HEK293T (cell line): Measurements from ENCODE around the gene CD48.
"Not testable (repeated sequence)": the region's sequence is repeated elsewhere in the genome, so short reads cannot be mapped to it uniquely, and the experiment has no call there.

Experiments
- CTCF ChIA-PET: fragments of 350-600 bp; formaldehyde crosslinking; extraction: SDS; loops from one replicate; lab custom pipeline; 2021; ENCODE audit warnings: antibody characterized with exemption, inconsistent platforms; lab: Yijun Ruan, JAX
- POLR2A ChIA-PET: fragments of 350-600 bp; formaldehyde crosslinking; extraction: SDS; loops from one replicate; lab custom pipeline; 2020; ENCODE audit warnings: antibody characterized with exemption, inconsistent platforms; lab: Yijun Ruan, JAX
- DNase-seq: peaks from one replicate; pipeline ENCODE4 v3.0.0; 2012; ENCODE audit warnings: mixed read lengths; ENCODE audit errors: extremely low spot score
- ARNT ChIP-seq: fragments of 450-650 bp; IDR thresholded peaks from 2 replicates; pipeline ENCODE4 v1.6.1; 2017; ENCODE audit warnings: mild to moderate bottlenecking
- BHLHE40 ChIP-seq: fragments of 450-650 bp; IDR thresholded peaks from 2 replicates; pipeline ENCODE4 v1.6.1; 2016; ENCODE audit warnings: mild to moderate bottlenecking, moderate library complexity, borderline replicate concordance
- CTBP1 ChIP-seq: fragments of 450-650 bp; IDR thresholded peaks from 2 replicates; pipeline ENCODE4 v1.6.1; 2016; ENCODE audit warnings: borderline replicate concordance
- ELF4 ChIP-seq: fragments of 450-650 bp; IDR thresholded peaks from 2 replicates; pipeline ENCODE4 v1.6.1; 2017; ENCODE audit warnings: antibody characterized with exemption
- FOXA1 ChIP-seq: fragments of 450-650 bp; IDR thresholded peaks from 2 replicates; pipeline ENCODE4 v1.6.1; 2016; ENCODE audit warnings: mild to moderate bottlenecking
- FOXK2 ChIP-seq: fragments of 450-650 bp; IDR thresholded peaks from 2 replicates; pipeline ENCODE4 v1.6.1; 2016; ENCODE audit warnings: mild to moderate bottlenecking
- FOXM1 ChIP-seq: fragments of 450-650 bp; IDR thresholded peaks from 2 replicates; pipeline ENCODE4 v1.6.1; 2017; ENCODE audit warnings: mild to moderate bottlenecking, borderline replicate concordance
- HDGF ChIP-seq: fragments of 450-650 bp; IDR thresholded peaks from 2 replicates; pipeline ENCODE4 v1.6.1; 2017; ENCODE audit warnings: antibody characterized with exemption, borderline replicate concordance
- L3MBTL2 ChIP-seq: fragments of 450-650 bp; conservative IDR thresholded peaks from 2 replicates; pipeline ENCODE4 v1.6.1; 2016; ENCODE audit warnings: mild to moderate bottlenecking
- LEF1 ChIP-seq: fragments of 450-650 bp; IDR thresholded peaks from 2 replicates; pipeline ENCODE4 v1.6.1; 2017; ENCODE audit warnings: mild to moderate bottlenecking, borderline replicate concordance
- NFRKB ChIP-seq: fragments of 450-650 bp; IDR thresholded peaks from 2 replicates; pipeline ENCODE4 v1.6.1; 2016; ENCODE audit warnings: mild to moderate bottlenecking, moderate library complexity
- PKNOX1 ChIP-seq: fragments of 450-650 bp; IDR thresholded peaks from 2 replicates; pipeline ENCODE4 v1.6.1; 2016
- SP1 ChIP-seq: fragments of 450-650 bp; IDR thresholded peaks from 2 replicates; pipeline ENCODE4 v1.6.1; 2017
- SUZ12 ChIP-seq: fragments of 450-650 bp; IDR thresholded peaks from 2 replicates; pipeline ENCODE4 v1.6.1; 2016; ENCODE audit warnings: mild to moderate bottlenecking
- TARDBP ChIP-seq: fragments of 450-650 bp; IDR thresholded peaks from 2 replicates; pipeline ENCODE4 v1.6.1; 2016
- ZNF384 ChIP-seq: fragments of 450-650 bp; IDR thresholded peaks from 2 replicates; pipeline ENCODE4 v1.6.1; 2016

CD48 gene

GRCh38 chr1:160705742-160706141, 5.9 kb downstream of the CD48 start:
- DNase-seq, result no peak
- POLR2A ChIA-PET, result no interaction called here
- TF ChIP-seq NFRKB (no peak), ZNF384 (no peak), TARDBP (no peak), SUZ12 (no peak), L3MBTL2 (no peak), ARNT (no peak), ELF4 (no peak), HDGF (no peak), CTBP1 (no peak), FOXK2 (no peak), BHLHE40 (no peak), SP1 (no peak), LEF1 (no peak), FOXM1 (no peak), FOXA1 (no peak), PKNOX1 (no peak)
- CTCF ChIA-PET, result no interaction called here

DNA sequence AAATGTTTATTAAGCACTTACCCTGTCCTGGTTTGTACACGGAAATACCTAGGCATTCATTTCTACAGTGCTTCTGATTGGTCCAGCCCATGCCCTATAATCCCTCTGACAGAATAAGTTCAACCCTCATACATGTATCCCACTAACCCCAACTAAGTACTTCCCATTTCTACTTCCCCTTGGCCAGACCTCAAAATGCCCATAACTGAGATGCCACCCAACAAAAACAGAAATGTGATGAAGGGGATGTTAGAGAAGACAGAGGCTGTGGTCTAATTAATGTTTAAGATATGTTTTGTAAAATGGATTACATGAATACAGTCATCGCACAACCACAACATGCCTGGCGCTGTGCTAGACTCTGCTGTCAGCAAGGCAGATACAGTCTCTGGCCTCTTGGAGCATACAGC, 6.4 kb downstream of the CD48 start:
- POLR2A ChIA-PET, DNase-seq, CTCF ChIA-PET: not testable (repeated sequence)

GRCh38 chr1:160704250-160704649, 7.4 kb downstream of the CD48 start:
- ChIA-PET CTCF (no interaction called here), POLR2A (no interaction called here)
- DNase-seq, result no peak
- TF ChIP-seq SP1 (no peak), ELF4 (no peak), ARNT (no peak), L3MBTL2 (no peak), LEF1 (no peak), BHLHE40 (no peak), TARDBP (no peak)

DNA sequence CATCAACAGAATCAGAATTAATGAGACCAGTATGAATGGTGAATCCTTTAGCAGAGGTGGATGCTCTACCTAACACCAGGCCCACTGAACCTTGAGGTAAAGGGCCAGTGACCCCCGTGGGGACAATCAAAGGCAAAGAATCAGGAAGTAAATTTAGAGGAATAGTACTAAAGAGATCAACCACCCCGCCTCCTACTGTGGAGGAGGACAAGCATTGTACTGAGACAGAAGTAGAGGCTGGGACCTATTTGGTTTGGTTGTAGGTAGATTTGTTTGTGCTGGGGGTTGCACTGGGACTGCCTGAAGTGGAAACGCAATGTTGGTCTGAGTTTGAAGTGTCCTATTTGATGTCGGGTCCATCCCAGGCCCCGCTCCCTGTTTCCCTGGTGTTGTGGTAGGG, 9.5 kb downstream of the CD48 start:
- POLR2A ChIA-PET, result no interaction called here
- TF ChIP-seq FOXM1 (no peak), LEF1 (no peak), L3MBTL2 (no peak), ZNF384 (no peak), SUZ12 (no peak), FOXA1 (no peak), ARNT (no peak), ELF4 (no peak), TARDBP (no peak), NFRKB (no peak), HDGF (no peak), CTBP1 (no peak), BHLHE40 (no peak), FOXK2 (no peak)
- CTCF ChIA-PET, result no interaction called here
- DNase-seq, result no peak

GRCh38 chr1:160692390-160692789, 19.2 kb downstream of the CD48 start:
- DNase-seq, CTCF ChIA-PET, POLR2A ChIA-PET: not testable (repeated sequence)

GRCh38 chr1:160685266-160685665, 26.4 kb downstream of the CD48 start:
- CTCF ChIA-PET, result no interaction called here
- DNase-seq, result no peak
- POLR2A ChIA-PET, result no interaction called here
- no peak for TF ChIP-seq LEF1
- no peak for TF ChIP-seq SUZ12

DNA sequence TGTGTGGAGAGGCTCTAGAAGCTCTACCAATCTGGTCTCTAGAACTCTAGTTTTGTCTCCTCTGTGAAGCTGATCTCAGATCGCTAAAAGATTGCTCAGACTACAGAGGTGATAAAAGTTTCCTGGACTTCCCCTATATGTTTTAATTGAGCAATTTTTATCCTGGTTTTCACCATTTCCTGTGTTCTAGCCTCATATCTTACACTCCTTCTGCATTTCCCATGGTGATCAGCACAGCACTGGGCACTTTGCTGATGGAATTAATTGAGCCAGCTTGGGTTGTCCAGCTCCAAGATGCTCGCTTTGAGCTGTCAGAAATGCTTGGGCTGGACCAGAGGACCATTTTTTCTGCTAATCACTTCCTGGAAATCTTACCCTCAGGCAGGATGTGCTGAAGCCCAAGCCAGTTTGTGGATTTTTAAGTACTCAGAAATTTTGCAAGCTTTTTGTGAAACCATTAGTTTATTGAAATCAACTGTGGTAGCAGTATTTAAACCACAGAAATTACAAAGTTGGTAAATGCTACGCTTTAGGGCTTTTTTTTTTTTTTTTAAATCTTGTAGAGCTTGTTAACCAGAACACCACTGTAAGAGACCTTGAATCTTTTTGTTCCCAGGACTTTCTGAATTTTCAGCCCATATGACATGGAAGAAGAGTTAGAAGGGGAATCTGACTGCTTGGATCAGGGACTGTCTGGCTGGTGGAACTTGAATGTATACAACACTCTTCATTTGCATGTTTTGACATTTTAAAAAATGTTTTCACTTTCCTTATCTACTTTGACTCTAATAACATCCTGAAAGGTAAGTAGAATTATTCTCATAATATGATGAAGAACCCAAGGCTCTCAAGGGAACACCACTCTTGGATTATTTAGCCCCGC, 28.4 kb downstream of the CD48 start:
- DNase-seq, result no peak
- TF ChIP-seq HDGF, result no peak
- no peak for TF ChIP-seq ELF4
- TF ChIP-seq FOXM1, result no peak
- no peak for TF ChIP-seq SUZ12
- no peak for TF ChIP-seq L3MBTL2
- no peak for TF ChIP-seq PKNOX1
- no peak for TF ChIP-seq ARNT
- no peak for TF ChIP-seq LEF1
- no peak for TF ChIP-seq ZNF384
- POLR2A ChIA-PET, result no interaction called here
- CTCF ChIA-PET, result no interaction called here

DNA sequence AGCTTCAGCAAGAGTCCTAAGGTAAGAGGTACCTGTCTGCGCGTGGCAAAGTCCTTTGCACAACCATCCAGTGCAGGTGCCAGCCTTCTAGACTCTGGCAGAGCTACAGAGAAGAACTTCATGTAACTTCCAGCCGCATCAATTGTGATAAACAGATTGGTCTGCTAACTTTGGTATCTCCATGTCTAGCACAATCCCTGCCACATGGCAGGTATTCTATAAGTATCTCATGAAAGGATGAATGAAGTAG, 29.8 kb downstream of the CD48 start:
- ChIA-PET POLR2A (no interaction called here), CTCF (interaction anchor here (0.7 kb wide), 1 partner anchor 207 kb away, joined by 4 read pairs; no protein-coding TSS in a partner anchor)
- DNase-seq, result no peak
- no peak for TF ChIP-seq PKNOX1
- TF ChIP-seq SP1, result no peak
- TF ChIP-seq CTBP1, result no peak
- no peak for TF ChIP-seq ELF4
- no peak for TF ChIP-seq FOXA1
- no peak for TF ChIP-seq FOXK2
- TF ChIP-seq LEF1, result no peak
- TF ChIP-seq ARNT, result no peak
- no peak for TF ChIP-seq L3MBTL2
- TF ChIP-seq ZNF384, result no peak
- no peak for TF ChIP-seq NFRKB
- no peak for TF ChIP-seq FOXM1
- no peak for TF ChIP-seq TARDBP
- TF ChIP-seq SUZ12, result no peak
- TF ChIP-seq HDGF, result no peak
- no peak for TF ChIP-seq BHLHE40
